Measurements from ENCODE around the gene BTBD6. TPM values are rescaled to one million over a fixed set of nuclear protein-coding genes. Genes with fewer than 3 reads are reported as not detected.

BTBD6 gene
- total and polyA plus RNA-seq, 2 experiments from 2014 or later, result 42.2 to 47.5 TPM

DNA sequence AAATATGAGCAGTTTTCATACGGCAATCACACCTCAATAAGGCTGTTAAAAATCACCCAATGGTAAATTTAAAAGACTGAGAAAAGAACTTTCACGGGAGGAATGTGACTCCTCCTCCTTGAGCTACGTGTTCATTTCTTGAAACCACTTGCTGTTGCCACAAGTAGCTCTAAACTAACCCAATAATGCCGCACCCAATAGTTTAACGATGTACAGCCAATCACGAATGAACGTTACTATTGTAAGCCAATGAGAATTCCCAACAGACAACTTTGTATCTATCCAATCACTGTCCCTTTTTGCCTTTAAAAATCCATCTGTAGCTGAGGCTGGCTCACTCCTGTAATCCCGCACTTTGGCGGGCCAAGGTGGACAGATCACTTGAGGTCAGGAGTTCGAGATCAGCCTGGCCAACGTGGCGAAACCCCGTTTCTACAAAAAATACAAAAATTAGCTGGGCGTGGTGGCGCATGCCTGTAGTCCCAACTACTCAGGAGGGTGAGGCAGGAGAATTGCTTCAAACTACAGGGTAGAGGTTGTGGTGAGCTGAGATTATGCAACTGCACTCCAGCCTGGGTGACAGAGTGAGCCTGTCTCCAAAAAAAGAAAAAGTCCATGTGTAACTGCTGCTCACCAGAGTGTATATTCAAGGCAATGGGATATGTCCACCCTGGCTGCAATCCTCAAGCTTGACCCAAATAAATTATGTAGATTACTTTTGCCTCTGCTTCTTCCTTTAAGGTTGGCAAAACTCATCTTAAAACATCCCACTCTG, 24.4 kb upstream of the BTBD6 start:
- Histone ChIP-seq H3K79me2 (no peaks in the 10 kb centered on the region), H3K4me2 (no peak overlapping the region), H3K4me3 (no peak overlapping the region), H3K27me3 (no peaks in the 10 kb centered on the region), H3K36me3 (replicated peaks; ENCODE audit: insufficient read depth, low read depth) (no peaks in the 10 kb centered on the region), H2AFZ (no peak overlapping the region), H3K27ac (no peak overlapping the region), H3K4me1 (ENCODE audit: insufficient read depth) (no peaks in the 10 kb centered on the region), H3K9me2 (replicated peaks; ENCODE audit: insufficient read depth) (no peaks in the 10 kb centered on the region), H4K20me1 (ENCODE audit: insufficient read depth, poor library complexity, severe bottlenecking) (no peaks in the 10 kb centered on the region), H3K9me3 (ENCODE audit: low read depth) (no peaks in the 10 kb centered on the region)
- TF ChIP-seq CTCF (IDR thresholded peaks at IDR 0.05; ENCODE audit: poor library complexity), result no peak
- no peak for DNase-seq (ENCODE audit: low spot score)
- 97% methylated on average over 15 of the region's 15 CpGs for WGBS (ENCODE audit: low lambda C conversion rate, missing lambda C conversion rate)

DNA sequence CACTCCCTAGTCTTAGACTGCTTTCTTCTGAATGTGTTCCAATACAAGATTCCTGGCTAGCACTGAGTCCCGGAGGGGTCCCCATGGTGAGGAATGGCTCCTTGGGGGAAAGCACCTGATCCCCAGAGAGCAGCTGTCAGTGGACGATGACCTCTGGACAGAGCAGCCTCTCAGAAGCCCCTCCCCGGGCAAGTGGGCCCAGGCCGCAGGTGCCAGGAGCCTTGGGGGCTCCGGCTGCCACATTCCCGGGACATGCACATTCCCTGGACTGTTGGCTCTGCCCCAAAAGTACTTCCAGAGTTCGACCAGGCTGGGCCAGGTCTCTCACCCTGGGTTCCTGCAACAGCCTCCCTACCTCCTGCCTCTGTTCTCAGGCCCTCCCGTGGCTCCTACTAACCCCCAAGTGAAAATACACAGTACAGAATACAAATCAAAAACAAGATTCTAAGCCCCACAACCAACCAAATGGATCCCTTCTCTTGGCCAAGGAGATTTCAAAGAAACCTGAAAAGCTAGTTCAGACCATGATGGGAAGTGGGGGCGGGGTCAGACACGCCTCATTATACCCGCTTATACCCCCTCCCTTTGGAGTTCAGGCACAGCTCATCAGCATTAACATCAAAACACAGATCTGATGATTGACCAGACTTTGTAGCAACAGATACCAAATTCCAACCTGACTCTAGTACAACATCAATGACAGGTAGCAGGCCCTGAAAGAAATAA, 23.3 kb upstream of the BTBD6 start:
- H3K9me2 ChIP-seq (replicated peaks; ENCODE audit: insufficient read depth), result no peaks in the 10 kb centered on the region
- DNase-seq (ENCODE audit: low spot score), result no peak
- no peak overlapping the region for H3K4me3 ChIP-seq
- no peaks in the 10 kb centered on the region for H3K4me1 ChIP-seq (ENCODE audit: insufficient read depth)
- H3K79me2 ChIP-seq, result no peaks in the 10 kb centered on the region
- H3K27ac ChIP-seq, result no peak overlapping the region
- H3K4me2 ChIP-seq, result no peak overlapping the region
- H3K27me3 ChIP-seq, result no peaks in the 10 kb centered on the region
- no peaks in the 10 kb centered on the region for H3K36me3 ChIP-seq (replicated peaks; ENCODE audit: insufficient read depth, low read depth)
- TF ChIP-seq EZH2 (IDR thresholded peaks at IDR 0.05; ENCODE audit: borderline replicate concordance) (no peak), CTCF (IDR thresholded peaks at IDR 0.05; ENCODE audit: poor library complexity) (no peak), EZH2phosphoT487 (IDR thresholded peaks at IDR 0.05; ENCODE audit: low read depth, severe bottlenecking, unreplicated experiment) (no peak)
- no peak overlapping the region for H2AFZ ChIP-seq
- 95% methylated on average over 11 of the region's 11 CpGs for WGBS (ENCODE audit: low lambda C conversion rate, missing lambda C conversion rate)
- no peaks in the 10 kb centered on the region for H4K20me1 ChIP-seq (ENCODE audit: insufficient read depth, poor library complexity, severe bottlenecking)
- no peaks in the 10 kb centered on the region for H3K9me3 ChIP-seq (ENCODE audit: low read depth)

- no peaks in the 10 kb centered on the region for H3K36me3 ChIP-seq (replicated peaks; ENCODE audit: insufficient read depth, low read depth)
Measured at GRCh38 chr14:105226198-105226597, 22.1 kb upstream of the BTBD6 start.

More at GRCh38 chr14:105226198-105226597, 22.1 kb upstream of the BTBD6 start:
- Histone ChIP-seq H3K9me2 (replicated peaks; ENCODE audit: insufficient read depth) (no peaks in the 10 kb centered on the region), H3K79me2 (no peaks in the 10 kb centered on the region), H3K9me3 (ENCODE audit: low read depth) (no peaks in the 10 kb centered on the region), H3K27ac (no peak overlapping the region), H3K4me1 (ENCODE audit: insufficient read depth) (no peaks in the 10 kb centered on the region), H3K4me3 (no peak overlapping the region), H3K4me2 (no peak overlapping the region), H3K27me3 (no peaks in the 10 kb centered on the region), H4K20me1 (ENCODE audit: insufficient read depth, poor library complexity, severe bottlenecking) (no peaks in the 10 kb centered on the region), H2AFZ (no peak overlapping the region)
- no peak for DNase-seq (ENCODE audit: low spot score)
- TF ChIP-seq EZH2 (IDR thresholded peaks at IDR 0.05; ENCODE audit: borderline replicate concordance) (no peak), EZH2phosphoT487 (IDR thresholded peaks at IDR 0.05; ENCODE audit: low read depth, severe bottlenecking, unreplicated experiment) (no peak), CTCF (IDR thresholded peaks at IDR 0.05; ENCODE audit: poor library complexity) (no peak)
- WGBS (ENCODE audit: low lambda C conversion rate, missing lambda C conversion rate), result 96% methylated on average over 10 of the region's 10 CpGs
